Activated T-helper 1 cell treated with anti-CD3 and anti-CD28 coated beads, Interleukin-2, amount 50 U/mL, for 16 hours (primary cell): ENCODE measurements around the gene IFNB1.

Experiments used
- DNase-seq, 2 donors: peaks; one replicate each; pipeline ENCODE4 v3.0.0-alpha.2; 2020; ENCODE audit warnings: low read depth in 1 of 2, low spot score in 1 of 2

IFNB1 gene

DNA sequence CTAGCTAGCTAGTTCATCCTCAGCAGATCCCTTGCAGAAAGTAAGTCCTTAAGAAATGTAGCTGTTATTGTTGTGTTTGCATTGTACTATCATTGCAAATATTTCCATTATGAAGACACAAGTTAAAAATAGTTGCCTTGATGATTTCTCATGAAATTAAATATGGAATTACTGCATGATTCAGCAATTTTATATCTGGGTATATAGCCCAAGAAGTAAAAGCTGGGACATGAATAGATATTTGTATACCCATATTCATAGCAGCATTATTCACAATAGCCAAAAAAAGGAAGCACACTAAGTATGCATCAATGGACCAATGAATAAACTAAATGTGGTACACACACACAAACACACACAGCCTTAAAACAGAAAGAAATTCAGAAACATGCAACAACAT lies 6.8 kb downstream of the IFNB1 start:
- no peak for DNase-seq

- DNase-seq: no peak
Observed at GRCh38 chr9:21070171-21070571, 7.6 kb downstream of the IFNB1 start.

DNA sequence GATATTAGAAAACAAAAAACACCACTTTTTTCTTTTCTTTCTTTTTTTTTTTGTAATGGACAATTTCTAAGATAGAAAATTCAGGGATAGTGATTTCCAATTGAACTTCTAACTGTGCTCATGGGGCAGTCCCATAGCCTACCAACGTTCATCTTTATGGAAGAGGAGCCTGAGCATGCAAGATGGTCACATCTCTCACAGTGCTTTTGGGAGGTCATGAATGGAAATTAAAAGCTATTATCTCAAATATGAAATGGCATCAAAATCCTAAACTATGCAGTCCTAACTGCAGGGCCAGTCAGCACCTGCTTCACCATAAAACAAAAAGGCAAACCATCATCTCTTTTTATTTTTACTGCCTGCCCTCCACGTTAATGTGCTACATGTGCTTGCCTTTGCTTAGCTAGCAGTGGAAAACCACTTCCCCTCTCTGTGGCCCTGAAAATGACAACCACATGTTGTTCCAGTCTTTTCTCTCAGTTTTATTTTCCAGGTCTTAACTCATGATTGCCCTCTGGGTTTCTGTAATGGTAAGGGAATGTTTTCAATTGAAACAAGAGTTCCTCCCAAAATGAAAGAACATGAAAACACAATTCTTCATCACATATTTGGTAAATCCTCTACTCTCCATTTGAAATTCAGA lies 16.7 kb downstream of the IFNB1 start:
- no peak for DNase-seq

- DNase-seq: no peak
Observed at GRCh38 chr9:21056931-21057330, 20.8 kb downstream of the IFNB1 start.

GRCh38 chr9:21053851-21054250 lies 23.9 kb downstream of the IFNB1 start:
- DNase-seq: no peak

DNA sequence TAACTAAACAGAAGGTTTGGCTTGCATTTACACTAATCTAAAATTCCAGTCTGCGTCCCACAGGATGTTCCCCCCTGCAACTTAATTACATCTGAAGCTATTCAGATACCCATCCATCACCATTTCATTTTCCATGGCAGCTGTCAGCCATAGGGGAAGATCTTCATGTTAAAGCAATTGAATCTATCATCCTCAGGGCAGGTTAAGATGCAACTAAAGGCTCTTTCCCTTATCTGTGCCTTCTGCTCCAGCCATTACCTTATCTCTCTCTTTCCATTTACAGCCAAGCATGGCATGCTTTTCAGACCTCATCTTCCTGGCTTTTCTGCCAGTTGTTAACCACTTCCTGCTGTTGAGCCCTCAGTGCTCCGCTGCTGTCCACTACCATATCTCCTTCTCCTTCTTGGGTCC lies 30.5 kb downstream of the IFNB1 start:
- DNase-seq: no peak

DNA sequence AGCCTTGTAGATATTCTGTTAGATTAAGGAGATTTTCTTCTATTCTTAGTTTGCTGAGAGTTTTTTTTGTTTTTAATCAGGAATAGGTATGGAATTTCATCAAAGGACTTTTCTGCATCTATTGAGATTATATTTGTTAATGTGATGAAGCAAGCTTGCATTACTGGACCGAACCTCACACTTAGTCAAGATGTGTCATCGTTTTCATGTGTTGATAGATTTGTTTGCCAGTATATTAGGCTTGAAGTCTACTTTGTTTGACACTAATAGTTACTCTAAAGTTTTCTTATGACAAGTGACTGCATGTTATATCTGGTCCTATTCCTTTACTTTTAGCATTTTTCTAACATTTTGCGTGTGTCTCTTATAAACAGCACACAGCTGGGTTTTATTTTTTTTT lies 33.9 kb downstream of the IFNB1 start:
- no peak for DNase-seq

DNA sequence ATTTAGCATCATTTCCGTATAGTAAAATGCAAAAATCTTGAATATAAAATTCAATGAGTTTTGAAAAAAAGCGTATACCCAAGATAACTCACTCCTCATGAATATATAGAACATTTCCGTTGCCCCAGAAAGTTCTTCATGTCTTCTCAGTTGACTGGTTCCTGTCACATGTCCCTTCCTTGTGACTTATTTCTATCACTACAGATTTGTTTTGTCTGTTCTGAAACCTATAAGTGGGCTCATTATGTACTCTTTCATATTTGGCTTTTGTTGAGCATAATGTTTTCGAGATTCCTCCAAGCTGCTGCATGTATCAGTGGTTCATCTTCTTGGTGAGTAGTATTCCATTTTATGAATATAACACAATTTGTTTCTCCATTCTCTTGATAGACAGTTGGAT lies 35.3 kb downstream of the IFNB1 start:
- DNase-seq: no peak

GRCh38 chr9:21039302-21039701 lies 38.4 kb downstream of the IFNB1 start:
- DNase-seq: no peak

DNA sequence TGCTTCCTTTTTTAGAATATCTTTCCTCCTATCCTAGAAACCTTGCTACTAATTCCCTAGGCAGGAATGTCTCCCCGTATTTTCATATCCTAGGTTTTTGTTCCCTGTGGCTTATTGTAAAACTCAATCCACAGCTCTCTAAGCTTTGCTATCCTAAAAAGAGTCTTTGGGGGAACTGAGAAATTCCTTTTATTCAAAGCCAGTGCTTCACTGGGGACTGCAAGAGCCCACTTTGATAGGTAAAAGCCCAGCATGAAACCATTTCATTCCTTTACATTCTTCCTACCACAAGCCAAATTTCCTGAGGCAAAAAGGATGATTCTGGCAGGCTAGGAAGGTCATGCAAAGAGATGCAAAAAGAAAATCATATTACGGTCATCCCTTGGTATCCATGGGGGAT lies 40.5 kb downstream of the IFNB1 start:
- no peak for DNase-seq

- no peak for DNase-seq
Observed at GRCh38 chr9:21031808-21032183, 45.9 kb downstream of the IFNB1 start.

DNA sequence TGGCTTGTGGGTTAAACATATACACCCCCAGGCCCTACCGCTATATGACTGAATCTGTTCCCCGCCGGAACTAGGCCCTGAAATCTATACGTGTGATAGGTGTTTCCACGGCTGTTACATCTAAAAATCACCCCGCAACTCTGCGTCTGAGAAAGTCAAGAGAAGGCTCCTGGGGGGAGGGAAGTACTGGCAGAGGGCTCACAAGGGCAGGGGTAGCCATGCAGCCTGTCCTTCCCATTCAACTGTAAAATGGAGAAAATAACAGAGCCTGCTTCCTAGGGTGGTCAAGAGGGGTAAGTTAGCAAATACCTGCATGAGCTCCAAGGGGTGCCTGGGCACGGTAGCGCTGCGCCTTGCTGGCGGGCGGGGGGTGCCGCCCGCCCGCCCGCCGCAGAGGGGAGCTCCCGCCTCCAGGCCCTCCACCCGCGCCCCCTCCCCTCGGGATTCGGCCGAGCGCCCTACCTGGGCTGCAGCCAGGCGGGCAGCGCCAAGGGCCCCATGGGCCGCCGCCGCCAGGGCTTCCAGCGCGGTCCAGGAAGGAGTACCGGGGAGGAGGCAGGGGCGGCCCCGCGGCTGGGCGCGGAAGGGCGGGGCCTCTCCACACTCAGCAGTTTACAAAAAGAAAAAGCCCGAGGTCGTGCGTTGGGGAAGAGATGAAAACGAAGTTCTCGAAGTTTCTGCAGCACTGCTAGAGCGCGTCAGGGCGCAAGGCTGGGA lies 46.5 kb downstream of the IFNB1 start, which contains the start of gene HACD4:
Gene HACD4 (minus strand): TSS at position 550 of the 717 bp plus-strand sequence. CDS start 50 bp downstream, at position 500.
- DNase-seq: peak; percentile 32 to 44

- no peak for DNase-seq
Observed at GRCh38 chr9:21030389-21031035, 47.2 kb downstream of the IFNB1 start.

GRCh38 chr9:21029661-21030060 lies 48.1 kb downstream of the IFNB1 start:
- no peak for DNase-seq

DNA sequence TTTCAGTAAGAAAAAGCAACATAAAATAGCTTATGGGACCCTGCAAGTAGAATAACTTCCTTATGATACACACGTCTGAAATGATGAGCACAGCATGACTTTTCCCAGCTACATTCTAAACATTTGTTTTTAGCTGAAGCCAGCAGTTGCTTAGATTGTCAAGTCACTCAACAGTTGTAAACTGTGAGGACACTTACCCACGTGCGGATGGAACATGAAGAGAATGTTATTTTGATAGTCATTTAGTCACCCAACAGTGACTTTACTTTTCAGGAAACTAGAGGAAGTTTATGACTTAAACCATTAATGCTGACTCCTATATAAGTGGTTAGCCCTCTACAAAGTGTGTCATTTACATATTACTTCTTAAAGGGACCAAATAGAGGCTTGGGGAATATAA lies 49.3 kb downstream of the IFNB1 start:
- DNase-seq: no peak

- DNase-seq: no peak
Observed at GRCh38 chr9:21027295-21027694, 50.4 kb downstream of the IFNB1 start.
